LNCAP (cell line): ENCODE results near the gene FUT3.

Experiments
- TF ChIP-seq, protein P1 (sequence below): fragments of 450-650 bp; IDR thresholded peaks from 2 replicates; pipeline ENCODE4 v1.5.1; 2017; ENCODE audit warnings: mild to moderate bottlenecking

FUT3 gene

GRCh38 chr19:5851302-5851701 is at the start of gene FUT3:
Gene FUT3 (minus strand): TSS chr19:5851449.
- TF ChIP-seq, protein P1, sequence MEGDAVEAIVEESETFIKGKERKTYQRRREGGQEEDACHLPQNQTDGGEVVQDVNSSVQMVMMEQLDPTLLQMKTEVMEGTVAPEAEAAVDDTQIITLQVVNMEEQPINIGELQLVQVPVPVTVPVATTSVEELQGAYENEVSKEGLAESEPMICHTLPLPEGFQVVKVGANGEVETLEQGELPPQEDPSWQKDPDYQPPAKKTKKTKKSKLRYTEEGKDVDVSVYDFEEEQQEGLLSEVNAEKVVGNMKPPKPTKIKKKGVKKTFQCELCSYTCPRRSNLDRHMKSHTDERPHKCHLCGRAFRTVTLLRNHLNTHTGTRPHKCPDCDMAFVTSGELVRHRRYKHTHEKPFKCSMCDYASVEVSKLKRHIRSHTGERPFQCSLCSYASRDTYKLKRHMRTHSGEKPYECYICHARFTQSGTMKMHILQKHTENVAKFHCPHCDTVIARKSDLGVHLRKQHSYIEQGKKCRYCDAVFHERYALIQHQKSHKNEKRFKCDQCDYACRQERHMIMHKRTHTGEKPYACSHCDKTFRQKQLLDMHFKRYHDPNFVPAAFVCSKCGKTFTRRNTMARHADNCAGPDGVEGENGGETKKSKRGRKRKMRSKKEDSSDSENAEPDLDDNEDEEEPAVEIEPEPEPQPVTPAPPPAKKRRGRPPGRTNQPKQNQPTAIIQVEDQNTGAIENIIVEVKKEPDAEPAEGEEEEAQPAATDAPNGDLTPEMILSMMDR = no peak

GRCh38 chr19:5900976-5901375 is 49.7 kb upstream of the FUT3 start:
- TF ChIP-seq, protein P1 = no peak

DNA sequence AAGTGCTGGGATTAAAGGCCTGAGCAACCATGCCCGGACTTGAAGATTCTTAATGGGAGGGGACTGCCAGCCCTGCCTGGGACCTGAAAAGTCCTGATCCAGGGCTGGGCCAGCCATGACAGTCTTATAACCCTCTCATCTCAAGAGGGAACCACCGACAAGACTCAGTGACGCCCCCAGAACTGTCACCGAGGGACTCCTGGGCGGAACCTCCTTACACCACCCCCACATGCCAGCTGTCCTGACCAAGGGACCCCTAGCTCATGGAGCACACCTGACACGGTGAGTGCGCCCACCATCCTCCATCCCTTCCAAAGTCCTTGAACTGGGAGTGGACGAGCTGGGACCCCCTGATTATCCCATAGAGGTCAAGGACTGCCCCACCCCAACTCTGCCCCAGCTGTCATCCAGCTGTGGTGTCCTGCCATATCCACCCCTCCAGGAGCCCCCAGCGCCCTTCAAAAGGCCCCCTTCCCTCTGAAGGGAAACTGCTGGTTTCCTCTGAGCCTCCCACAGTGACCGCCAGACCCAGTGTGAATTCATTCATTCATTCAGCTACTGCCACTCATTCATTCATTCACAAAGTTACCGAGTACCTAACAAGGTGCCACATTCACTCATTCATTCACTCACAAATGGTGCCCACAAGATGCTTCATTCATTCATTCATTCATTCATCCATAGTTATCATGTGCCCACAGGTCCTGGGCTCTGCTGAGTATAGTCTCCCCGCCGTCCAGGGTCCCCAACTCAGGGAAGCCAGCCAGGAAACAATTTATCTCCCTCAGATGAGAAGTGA is 48.7 kb upstream of the FUT3 start:
- TF ChIP-seq, protein P1 = no peak

DNA sequence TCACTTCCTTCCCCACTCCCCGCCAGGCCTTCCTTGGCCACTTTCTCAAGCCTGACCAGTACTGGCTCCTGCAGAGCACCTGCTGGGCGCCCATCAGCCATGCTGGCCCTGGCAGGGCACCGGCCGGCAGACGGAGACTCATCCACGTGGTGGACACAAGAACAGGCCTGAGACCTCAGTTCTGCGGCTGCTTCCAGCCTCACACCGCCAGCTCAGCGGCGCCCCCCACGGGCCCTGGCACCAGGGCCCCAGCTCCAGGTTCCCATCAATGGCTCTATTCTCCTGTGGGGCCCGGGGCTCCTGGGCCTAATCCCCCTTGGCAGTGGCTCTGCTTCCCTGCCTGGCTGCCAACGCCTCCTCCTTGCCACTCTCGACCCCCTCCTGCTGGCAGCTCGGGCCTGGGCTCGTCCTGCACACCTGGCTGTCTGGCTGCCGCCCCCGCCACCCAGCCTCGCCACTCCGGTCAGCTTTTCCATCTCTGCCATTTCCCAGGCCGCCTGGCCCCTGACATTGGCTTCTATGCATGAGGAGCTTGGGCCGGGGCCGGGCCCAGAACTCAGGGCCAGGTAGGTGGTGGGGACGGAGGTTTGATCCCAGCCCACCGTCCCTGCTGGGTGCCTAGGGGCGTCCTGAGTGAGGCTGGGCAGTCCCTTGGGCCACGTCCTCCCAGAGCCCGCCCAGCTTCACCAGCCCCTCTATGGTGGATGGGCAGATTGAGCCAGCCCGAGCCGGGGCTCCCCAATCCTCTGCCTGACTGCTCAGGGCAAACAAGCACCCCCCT is 46.1 kb upstream of the FUT3 start:
- TF ChIP-seq, protein P1 = 0 out of 2 replicates have a peak, but pooled peaks have one; percentile 15

DNA sequence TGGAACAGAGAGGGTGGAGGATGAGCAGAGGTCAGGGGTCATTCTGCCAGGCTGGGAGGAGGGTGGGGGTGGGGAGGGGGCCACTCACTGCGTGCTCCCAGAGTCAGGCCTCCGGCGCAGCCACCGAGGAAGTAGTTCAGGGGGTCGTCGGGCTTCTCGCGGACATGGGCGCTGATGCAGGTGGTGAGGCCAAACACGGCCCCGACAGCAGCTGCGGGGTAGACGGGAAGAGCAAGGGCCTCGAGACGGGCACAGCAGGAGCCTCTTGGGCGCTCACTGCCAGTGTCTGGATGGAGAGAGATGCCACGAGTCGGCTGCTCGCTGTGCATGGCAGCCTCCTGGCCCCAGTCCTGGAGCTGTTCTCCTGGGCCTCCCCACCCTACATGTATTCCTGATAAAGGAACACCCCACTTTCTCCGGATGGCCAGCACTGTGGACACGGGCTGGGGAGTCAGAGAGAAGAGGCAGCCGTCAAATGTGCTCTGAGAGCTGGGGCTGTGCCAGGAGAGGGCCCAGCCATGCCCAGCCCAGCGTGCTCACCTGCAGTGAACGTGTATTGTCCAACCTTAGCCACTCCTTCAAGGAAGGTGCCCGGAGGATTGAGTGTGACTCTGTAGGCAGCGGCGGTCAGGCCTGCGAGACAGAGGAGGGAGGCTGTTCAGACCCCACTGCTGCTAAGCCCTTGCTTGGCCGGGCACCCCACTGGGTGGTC is 45.3 kb upstream of the FUT3 start:
- TF ChIP-seq, protein P1 = no peak

GRCh38 chr19:5895890-5896289 is 44.6 kb upstream of the FUT3 start:
- TF ChIP-seq, protein P1 = no peak

DNA sequence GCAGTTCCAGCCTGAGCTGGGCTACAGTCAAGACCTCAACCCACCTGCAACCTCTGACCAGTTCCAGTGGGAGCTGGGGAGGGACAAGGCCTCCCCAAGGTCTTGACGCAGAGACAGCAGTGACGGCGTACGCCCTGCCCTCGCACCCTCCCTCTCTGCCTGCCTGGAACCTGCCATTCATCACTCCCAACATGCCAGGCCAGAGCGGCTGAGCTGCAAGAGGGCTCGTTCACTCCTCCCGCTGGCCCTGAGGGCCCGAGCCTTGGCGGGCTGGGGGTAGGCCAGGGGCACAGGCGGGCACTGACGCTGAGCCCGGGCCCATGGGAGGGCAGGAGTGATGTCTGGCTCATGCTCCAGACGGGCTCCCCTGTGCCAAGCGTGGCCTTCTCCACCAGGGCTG is 44.2 kb upstream of the FUT3 start:
- TF ChIP-seq, protein P1 = no peak
